GM12878 (cell line): ENCODE data around the gene ACD. TPM values are rescaled to one million over a fixed set of nuclear protein-coding genes. Genes with fewer than 3 reads are reported as not detected.

Experiments used
- ATAC-seq: fragments of 200-7000 bp; cut with Tn5 transposase; 3 replicates; pipeline ENCODE4 v1.9.1; 2020; ENCODE audit warnings: mild to moderate bottlenecking, moderate library complexity
- BruUV-seq: library from RNA; stranded (reverse); fragments of 400-500 nt; replicated peaks from 2 replicates; lab custom pipeline; 2021; lab: Mats Ljungman, UMichigan
- CTCF ChIA-PET: fragments of 300-600 bp; sonication (Branson Sonifier 250); formaldehyde crosslinking; extraction: SDS; loops from one replicate; lab custom pipeline; 2021; ENCODE audit warnings: inconsistent platforms; lab: Yijun Ruan, JAX
- POLR2A ChIA-PET: fragments of 350-600 bp; formaldehyde crosslinking; extraction: SDS; loops from one replicate; lab custom pipeline; 2021; ENCODE audit warnings: inconsistent platforms; lab: Charles Lee
- RAD21 ChIA-PET: fragments of 300-600 bp; sonication (Branson Sonifier 250); formaldehyde crosslinking; loops from one replicate; lab custom pipeline; 2023; ENCODE audit warnings: antibody characterized with exemption; ENCODE audit not compliant: unreplicated experiment; lab: Charles Lee
- SMC1A ChIA-PET: fragments of 300-600 bp; sonication (Branson Sonifier 250); formaldehyde crosslinking; loops from one replicate; lab custom pipeline; 2023; ENCODE audit not compliant: unreplicated experiment, uncharacterized antibody; lab: Charles Lee
- DNase-seq: peaks from one replicate; pipeline ENCODE4 v3.0.0-alpha.2; 2011; ENCODE audit warnings: low read depth, low spot score
- FAIRE-seq: peaks from 3 replicates; lab custom pipeline; 2011; peaks lifted over from hg19 to GRCh38; lab: Jason Lieb, UNC
- H2AFZ ChIP-seq: 2 replicates; pipeline ENCODE4 v1.6.0; 2011; ENCODE audit warnings: low read depth, low read length, control low read depth; ENCODE audit not compliant: control insufficient read depth
- H3K27ac ChIP-seq: 2 replicates; pipeline ENCODE4 v1.5.1; 2011; ENCODE audit warnings: control low read depth; ENCODE audit not compliant: control insufficient read depth, insufficient read depth
- H3K27me3 ChIP-seq, 2 experiments: replicated peaks in 1 of 2; 2 replicates each; pipeline versions ENCODE4 v1.6.0 to v1.6.1; 2011; ENCODE audit warnings: low read length in 1 of 2; ENCODE audit not compliant: control insufficient read depth in 2 of 2, insufficient read depth in 2 of 2
- H3K36me3 ChIP-seq, 2 experiments: 2 replicates each; pipeline ENCODE4 v1.5.1; 2011; ENCODE audit warnings: low read length in 1 of 2; ENCODE audit not compliant: control insufficient read depth in 2 of 2, insufficient read depth in 2 of 2
- H3K4me1 ChIP-seq: 2 replicates; pipeline ENCODE4 v1.6.1; 2011; ENCODE audit warnings: mild to moderate bottlenecking, low read length, moderate library complexity, mixed read lengths; ENCODE audit not compliant: control insufficient read depth, insufficient read depth
- H3K4me2 ChIP-seq: 2 replicates; pipeline ENCODE4 v1.6.0; 2011; ENCODE audit warnings: control low read depth; ENCODE audit not compliant: control insufficient read depth, insufficient read depth
- H3K4me3 ChIP-seq: fragments of 200-600 bp; sonication (generic); 2 replicates; pipeline ENCODE4 v1.5.1; 2016
- H3K79me2 ChIP-seq: 2 replicates; pipeline ENCODE4 v1.6.0; 2011; ENCODE audit warnings: low read length; ENCODE audit not compliant: control insufficient read depth, insufficient read depth
- H3K9ac ChIP-seq: 2 replicates; pipeline ENCODE4 v1.8.0; 2011; ENCODE audit warnings: low read length, control low read depth, mixed read lengths; ENCODE audit not compliant: control insufficient read depth, insufficient read depth
- H3K9me3 ChIP-seq: replicated peaks from 3 replicates; pipeline ENCODE4 v1.5.1; 2011; ENCODE audit warnings: mild to moderate bottlenecking, low read length; ENCODE audit not compliant: control insufficient read depth, insufficient read depth
- H4K20me1 ChIP-seq: 2 replicates; pipeline ENCODE4 v1.6.0; 2011; ENCODE audit not compliant: control insufficient read depth, insufficient read depth
- ASH2L ChIP-seq: fragments of 300-600, 200-600 bp; sonication (generic); IDR thresholded peaks from 2 replicates; pipeline ENCODE4 v1.6.1; 2017; ENCODE audit warnings: low read depth, mild to moderate bottlenecking, borderline replicate concordance
- CREB1 ChIP-seq: IDR thresholded peaks from 2 replicates; pipeline ENCODE4 v1.6.1; 2012; ENCODE audit warnings: low read depth, mild to moderate bottlenecking, inconsistent platforms
- POLR2A ChIP-seq: IDR thresholded peaks from 2 replicates; pipeline ENCODE4 v1.6.1; 2011; ENCODE audit warnings: low read depth, mild to moderate bottlenecking, low read length
- POLR2AphosphoS5 ChIP-seq: IDR thresholded peaks from 2 replicates; pipeline ENCODE4 v1.6.1; 2011; ENCODE audit warnings: mild to moderate bottlenecking, low read length, inconsistent platforms
- RELA ChIP-seq: fragments of 450-650 bp; IDR thresholded peaks from 2 replicates; pipeline ENCODE4 v1.8.0; 2014; ENCODE audit warnings: borderline replicate concordance; ENCODE audit not compliant: partially characterized antibody
- SP1 ChIP-seq: IDR thresholded peaks from one replicate; pipeline ENCODE4 v1.6.1; 2011; ENCODE audit warnings: low read depth, low read length
- WGBS: methylation state at CpG from one replicate; pipeline ENCODE4 v1.1.6; 2016; ENCODE audit warnings: low lambda C conversion rate; ENCODE audit not compliant: insufficient replicate concordance, insufficient coverage; ENCODE audit errors: missing lambda C conversion rate; 5-methylcytosine and 5-hydroxymethylcytosine counted together
- in situ Hi-C: fragments of 300-500 bp; cut with MboI; formaldehyde crosslinking; loops from 9 replicates; pipeline ENCODE4 v1.14.3; 2018; ENCODE audit warnings: mixed read lengths
- intact Hi-C: fragments of 100-400 bp; cut with micrococcal nuclease; formaldehyde crosslinking; loops from one replicate; pipeline ENCODE4 v1.14.2; 2022; ENCODE audit not compliant: unreplicated experiment
- polyA plus RNA-seq, 11 experiments: library from polyadenylated mRNA; depleted of rRNA in 4 of 11; unstranded in 6 of 11; stranded (reverse) in 5 of 11; fragments of >200 nt; fragmentation: Nextera tagmentation in 4 of 11; fragmentation: Illumina TruSeq in 1 of 11; extraction: Ambion mirVana in 4 of 11; extraction: Trizol in 1 of 11; gene quantifications; 1 replicate in 1 of 11; 2 replicates in 10 of 11; pipeline versions ENCODE4 v1.2.1 to v1.2.3, GENCODE V29; 2011 to 2016; ENCODE audit warnings: inconsistent platforms in 2 of 11, missing spikeins in 2 of 11, low read depth in 1 of 11
- total RNA-seq, 4 experiments: library from RNA; depleted of rRNA in 3 of 4; stranded (reverse); fragments of >200 nt in 3 of 4; fragmentation: Illumina TruSeq in 1 of 4; extraction: Trizol in 1 of 4; gene quantifications; 2 replicates each; pipeline versions ENCODE4 v1.2.1 to v1.2.3, GENCODE V29; 2013 to 2021

ACD gene
- total and polyA plus RNA-seq, 10 of the 15 experiments (the other 5 are each of a cell fraction or from before 2014, with no cell fraction given) = 2.9 to 46.7 (median 23.9) TPM

DNA sequence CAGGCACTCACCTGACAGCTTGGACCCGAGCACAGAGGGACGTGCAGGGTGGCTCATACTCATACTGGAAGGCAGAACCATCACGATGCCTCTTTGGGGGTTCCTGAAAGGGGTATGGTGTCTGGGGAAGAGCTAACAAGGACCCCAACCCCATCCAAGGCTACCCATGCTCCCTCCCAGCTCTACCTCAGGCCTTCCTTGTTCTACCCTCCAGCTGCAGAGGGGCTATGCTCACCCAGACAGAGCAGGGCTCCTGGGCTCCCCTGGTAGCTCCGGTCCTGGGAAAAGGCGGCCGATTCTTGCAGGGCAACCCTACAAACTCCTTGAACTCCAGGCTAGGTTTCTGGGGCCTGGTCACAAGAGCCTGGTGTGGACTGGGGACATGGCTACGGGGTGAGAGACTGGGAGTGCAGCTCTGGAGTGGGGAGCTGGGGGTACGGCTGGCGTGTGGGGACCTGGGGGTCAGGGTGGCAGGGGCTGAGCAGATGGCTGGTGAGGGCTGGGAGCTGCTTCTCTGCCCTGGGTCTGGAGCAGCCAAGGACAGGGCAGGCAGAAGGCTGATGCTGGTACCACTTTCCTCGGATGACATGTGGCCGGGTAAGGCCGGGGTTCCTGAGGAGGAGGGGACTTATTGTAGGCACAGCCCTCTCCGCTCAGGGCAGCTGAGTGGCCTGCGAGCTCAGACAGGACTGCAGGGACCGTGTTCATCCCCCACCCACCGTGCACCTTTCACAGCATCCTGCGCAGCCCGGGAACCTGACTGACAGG is 2.1 kb downstream of the ACD start:
- TF ChIP-seq POLR2AphosphoS5 (peak; percentile 33; the same call in 1 of the 2 replicates), POLR2A (peak; percentile 43), SP1 (no peak)
- H3K27me3 ChIP-seq = no peaks in the 10 kb centered on the region
- no peak overlapping the region; the same call in 1 of the 2 replicates for H3K4me2 ChIP-seq
- ChIA-PET POLR2A (interaction anchor here (1.2 to 2.7 kb wide), 6 partner anchors 11 to 128 kb away, joined by 3 to 8 read pairs (median 3); no protein-coding TSS in a partner anchor), SMC1A (interaction anchor here (1.0 to 2.1 kb wide), 2 partner anchors 12 to 111 kb away, joined by 5 to 7 read pairs; partner anchors contain the start of gene CARMIL2), RAD21 (interaction anchor here (1.2 to 3.2 kb wide), 3 partner anchors 13 to 144 kb away, joined by 3 to 17 read pairs (median 5); partner anchors contain the start of genes CARMIL2 and CTCF), CTCF (interaction anchor here (0.9 to 4.3 kb wide), 6 partner anchors 11 to 164 kb away, joined by 3 to 29 read pairs (median 8); partner anchors contain the start of gene CARMIL2)
- H3K36me3 ChIP-seq = peaks cover 12 to 15% of the 10 kb centered on the region in 2 experiments
- FAIRE-seq (no peak), DNase-seq (no peak), ATAC-seq (no peak)
- in situ Hi-C loops = no loop called here
- no peak overlapping the region for H3K4me3 ChIP-seq
- 83% methylated on average over 18 of the region's 18 CpGs for WGBS
- H3K9ac ChIP-seq = no peak overlapping the region
- no peaks in the 10 kb centered on the region for H3K9me3 ChIP-seq
- H4K20me1 ChIP-seq = no peaks in the 10 kb centered on the region
- H2AFZ ChIP-seq = no peak overlapping the region
- intact Hi-C loops = no loop called here
- peaks cover 12% of the 10 kb centered on the region for H3K79me2 ChIP-seq
- H3K4me1 ChIP-seq = peaks cover 10% of the 10 kb centered on the region
- H3K27ac ChIP-seq = no peak overlapping the region
- no TSS peak for BruUV-seq

DNA sequence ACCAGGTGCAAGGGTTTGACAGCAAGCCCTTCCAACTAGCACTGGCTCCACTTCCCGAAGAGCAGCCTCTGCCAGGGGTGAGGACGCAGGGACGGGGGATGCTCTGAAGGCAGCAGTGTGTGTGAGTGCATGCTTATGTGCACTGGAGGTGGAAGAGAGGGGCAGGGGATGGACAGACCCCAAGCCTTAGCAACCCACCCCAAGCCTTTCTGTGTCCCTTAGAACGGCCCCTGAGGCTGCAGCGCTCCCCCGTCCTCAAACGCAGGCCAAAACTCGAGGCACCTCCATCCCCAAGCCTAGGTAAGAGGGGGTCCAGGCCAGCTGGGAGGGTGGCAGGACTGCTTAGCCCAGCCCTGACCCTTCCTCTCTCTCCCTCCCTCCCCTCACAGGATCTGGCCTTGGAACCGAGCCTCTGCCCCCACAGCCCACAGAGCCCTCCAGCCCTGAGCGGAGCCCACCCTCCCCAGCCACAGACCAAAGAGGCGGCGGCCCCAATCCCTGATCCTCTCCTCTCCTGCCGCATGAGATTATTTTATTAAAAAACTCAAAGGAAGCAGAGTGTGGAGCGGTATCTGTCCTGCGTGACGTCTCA is 2.9 kb downstream of the ACD start:
- Histone ChIP-seq H3K27ac (no peak overlapping the region), H2AFZ (no peak overlapping the region), H3K36me3 (peaks cover 12 to 15% of the 10 kb centered on the region in 2 experiments), H3K4me2 (no peak overlapping the region), H3K4me1 (peaks cover 10% of the 10 kb centered on the region), H3K9ac (no peak overlapping the region), H3K9me3 (no peaks in the 10 kb centered on the region), H3K27me3 (no peaks in the 10 kb centered on the region), H3K79me2 (peaks cover 12% of the 10 kb centered on the region), H4K20me1 (no peaks in the 10 kb centered on the region), H3K4me3 (no peak overlapping the region)
- 90% methylated on average over 16 of the region's 16 CpGs for WGBS
- intact Hi-C loops (no loop called here), in situ Hi-C loops (no loop called here)
- no peak for TF ChIP-seq ASH2L
- TF ChIP-seq CREB1 = no peak
- TF ChIP-seq POLR2A = peak; percentile 49
- no peak for TF ChIP-seq RELA
- POLR2A ChIA-PET = interaction anchor here (1.4 kb wide), 1 partner anchor 14 kb away, joined by 3 read pairs; no protein-coding TSS in a partner anchor
- FAIRE-seq = no peak
- SMC1A ChIA-PET = interaction anchor here (2.1 kb wide), 1 partner anchor 110 kb away, joined by 5 read pairs; no protein-coding TSS in a partner anchor
- RAD21 ChIA-PET = no interaction called here
- CTCF ChIA-PET = interaction anchor here (4.1 to 4.3 kb wide), 2 partner anchors 12 to 136 kb away, joined by 24 to 29 read pairs; partner anchors contain the start of gene CARMIL2
- no peak for DNase-seq
- ATAC-seq = no peak
- BruUV-seq = no TSS peak
